HG02938 (cell line): ENCODE results near the gene PCP4L1.
"Not testable (repeated sequence)": the region's sequence is repeated elsewhere in the genome, so short reads cannot be mapped to it uniquely, and the experiment has no call there.

ENCODE experiments used
- ATAC-seq: cut with Tn5 transposase; IDR thresholded peaks from one replicate; pipeline ENCODE4 v1.9.1; 2021; ENCODE audit warnings: mild to moderate bottlenecking, moderate library complexity; ENCODE audit not compliant: unreplicated experiment

Gene PCP4L1

GRCh38 chr1:161227196-161227871 lies 31.2 kb upstream of the PCP4L1 start:
- peak; percentile 41 for ATAC-seq

- no peak for ATAC-seq
Measured at GRCh38 chr1:161228032-161228431, 30.5 kb upstream of the PCP4L1 start.

GRCh38 chr1:161229896-161230295 lies 28.6 kb upstream of the PCP4L1 start:
- ATAC-seq, result no peak

- no peak for ATAC-seq
Measured at GRCh38 chr1:161230762-161231161, 27.8 kb upstream of the PCP4L1 start.

GRCh38 chr1:161233102-161233501 lies 25.4 kb upstream of the PCP4L1 start:
- no peak for ATAC-seq

GRCh38 chr1:161235957-161236775 lies 22.4 kb upstream of the PCP4L1 start:
- ATAC-seq, result no peak

- no peak for ATAC-seq
Measured at GRCh38 chr1:161238039-161238473, 20.5 kb upstream of the PCP4L1 start, which contains the start of gene NR1I3. TSS of gene NR1I3 (minus strand) at chr1:161238203. CDS start at chr1:161236565, 1,638 bp downstream.

GRCh38 chr1:161241682-161242081 lies 16.9 kb upstream of the PCP4L1 start:
- ATAC-seq, result no peak

- ATAC-seq, result no peak
Measured at GRCh38 chr1:161242313-161242712, 16.2 kb upstream of the PCP4L1 start.

GRCh38 chr1:161244888-161245287 lies 13.7 kb upstream of the PCP4L1 start:
- ATAC-seq, result no peak

- ATAC-seq, result not testable (repeated sequence)
Measured at GRCh38 chr1:161250100-161250499, 8.4 kb upstream of the PCP4L1 start.

- no peak for ATAC-seq
Measured at GRCh38 chr1:161250829-161251228, 7.7 kb upstream of the PCP4L1 start.

GRCh38 chr1:161251579-161251978 lies 7.0 kb upstream of the PCP4L1 start:
- ATAC-seq, result no peak

GRCh38 chr1:161255302-161255701 lies 3.2 kb upstream of the PCP4L1 start:
- ATAC-seq, result not testable (repeated sequence)

GRCh38 chr1:161255955-161256520 lies 2.5 kb upstream of the PCP4L1 start:
- ATAC-seq, result not testable (repeated sequence)

- not testable (repeated sequence) for ATAC-seq
Measured at GRCh38 chr1:161257109-161257508, 1.4 kb upstream of the PCP4L1 start.

GRCh38 chr1:161259345-161259702 lies 779 bp downstream of the PCP4L1 start:
- ATAC-seq, result no peak

- no peak for ATAC-seq
Measured at GRCh38 chr1:161259765-161260164, 1.2 kb downstream of the PCP4L1 start.

- no peak for ATAC-seq
Measured at GRCh38 chr1:161260376-161261260, 2.1 kb downstream of the PCP4L1 start.

- no peak for ATAC-seq
Measured at GRCh38 chr1:161261261-161262235, 3.0 kb downstream of the PCP4L1 start.
